PC-9 (cell line): ENCODE results near the gene MYO1A.

Experiments used
- EZH2 ChIP-seq: fragments of 200-600 bp; sonication (generic); IDR thresholded peaks from 2 replicates; pipeline ENCODE4 v1.8.0; 2017; ENCODE audit warnings: antibody characterized with exemption, low read depth
- TF ChIP-seq, protein P1 (sequence below): fragments of 200-600 bp; sonication (generic); conservative IDR thresholded peaks from 2 replicates; pipeline ENCODE4 v1.6.1; 2017; ENCODE audit warnings: mixed run types, antibody characterized with exemption, mild to moderate bottlenecking, moderate library complexity

DNA sequence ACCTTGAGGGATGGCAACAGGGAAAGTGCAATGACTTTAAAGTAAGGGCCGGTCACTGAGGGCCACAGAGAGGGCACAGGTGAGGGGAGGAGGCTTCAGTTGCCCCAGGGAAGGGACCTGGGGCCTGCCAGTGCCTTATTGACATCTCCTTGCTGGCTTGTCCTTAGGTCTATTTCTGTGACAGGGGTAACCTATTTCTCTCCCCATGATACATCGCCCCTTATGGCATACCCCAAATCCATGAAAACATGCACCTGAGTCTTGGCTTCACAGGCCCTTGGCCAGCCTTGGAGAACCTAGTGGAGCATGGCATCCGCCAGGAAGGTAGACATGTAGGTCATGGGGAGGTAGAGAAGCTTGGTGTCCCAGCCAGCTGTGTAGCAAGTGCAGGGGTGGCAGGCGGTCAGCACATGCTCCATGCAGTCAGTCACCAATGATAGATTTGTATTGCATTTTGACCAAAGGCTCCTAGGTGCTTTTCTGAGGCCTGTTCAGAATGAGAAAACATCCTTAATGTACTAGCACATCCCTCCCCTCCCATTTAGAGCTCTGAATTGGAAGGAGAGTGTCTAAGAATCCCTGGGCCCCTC is 68.9 kb downstream of the MYO1A start:
- TF ChIP-seq, protein P1, sequence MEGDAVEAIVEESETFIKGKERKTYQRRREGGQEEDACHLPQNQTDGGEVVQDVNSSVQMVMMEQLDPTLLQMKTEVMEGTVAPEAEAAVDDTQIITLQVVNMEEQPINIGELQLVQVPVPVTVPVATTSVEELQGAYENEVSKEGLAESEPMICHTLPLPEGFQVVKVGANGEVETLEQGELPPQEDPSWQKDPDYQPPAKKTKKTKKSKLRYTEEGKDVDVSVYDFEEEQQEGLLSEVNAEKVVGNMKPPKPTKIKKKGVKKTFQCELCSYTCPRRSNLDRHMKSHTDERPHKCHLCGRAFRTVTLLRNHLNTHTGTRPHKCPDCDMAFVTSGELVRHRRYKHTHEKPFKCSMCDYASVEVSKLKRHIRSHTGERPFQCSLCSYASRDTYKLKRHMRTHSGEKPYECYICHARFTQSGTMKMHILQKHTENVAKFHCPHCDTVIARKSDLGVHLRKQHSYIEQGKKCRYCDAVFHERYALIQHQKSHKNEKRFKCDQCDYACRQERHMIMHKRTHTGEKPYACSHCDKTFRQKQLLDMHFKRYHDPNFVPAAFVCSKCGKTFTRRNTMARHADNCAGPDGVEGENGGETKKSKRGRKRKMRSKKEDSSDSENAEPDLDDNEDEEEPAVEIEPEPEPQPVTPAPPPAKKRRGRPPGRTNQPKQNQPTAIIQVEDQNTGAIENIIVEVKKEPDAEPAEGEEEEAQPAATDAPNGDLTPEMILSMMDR, result no peak
- no peak for TF ChIP-seq EZH2
